Peyer's patch (tissue), 4 donors: ENCODE measurements around the gene DPEP2.

ENCODE experiments used
- POLR2A ChIP-seq, 2 donors: fragments of 450-650 bp; IDR thresholded peaks; one replicate each; pipeline ENCODE4 v1.5.1; 2017; ENCODE audit warnings: antibody characterized with exemption in 2 of 2, mild to moderate bottlenecking in 2 of 2, moderate library complexity in 2 of 2
- TF ChIP-seq, protein P1 (sequence below), 6 experiments: fragments of 450-650 bp in 4 of 6; fragments of 200-600 bp in 2 of 6; sonication (generic) in 1 of 6; IDR thresholded peaks; one replicate each; pipeline ENCODE4 v1.5.1; 2017 to 2019; ENCODE audit warnings: antibody characterized with exemption in 6 of 6, mild to moderate bottlenecking in 3 of 6, moderate library complexity in 1 of 6

DNA sequence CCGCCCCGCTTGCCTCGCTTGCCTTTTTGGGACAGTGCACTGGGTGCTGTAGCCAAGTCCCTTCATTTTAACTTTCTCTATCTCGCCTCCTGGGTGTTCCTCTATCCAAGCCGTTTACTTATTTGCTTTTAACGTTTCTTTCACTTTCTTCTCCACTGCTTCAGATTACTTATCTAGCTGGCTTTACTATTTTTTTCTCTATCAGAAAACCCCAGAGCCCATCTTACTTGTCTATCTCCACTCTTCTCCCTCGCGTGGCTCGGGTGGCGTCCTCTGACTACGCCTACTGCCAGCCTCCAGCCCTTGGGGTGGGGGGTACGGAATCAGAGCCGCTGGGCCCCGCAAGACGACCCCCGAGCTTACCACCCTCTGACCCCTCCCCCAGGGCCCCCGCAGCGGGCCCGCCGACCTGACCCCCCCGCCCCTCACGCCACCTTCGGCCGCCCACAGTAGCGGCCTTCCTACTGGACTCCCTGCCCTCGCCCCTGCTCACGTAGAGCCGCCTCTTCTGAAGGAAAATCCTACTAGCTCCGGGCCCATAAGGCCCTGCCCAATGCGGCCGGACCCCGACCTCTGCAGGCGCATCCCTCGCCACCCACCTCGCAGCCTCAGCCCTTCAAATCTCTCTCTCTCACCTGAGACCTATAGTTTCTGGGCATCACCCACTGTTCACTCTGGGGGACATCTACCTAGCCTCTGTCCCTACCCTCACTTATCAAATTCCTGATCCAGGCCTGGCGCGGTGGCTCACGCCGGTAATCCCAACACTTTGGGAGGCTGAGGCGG is 29.8 kb downstream of the DPEP2 start:
- no peak for TF ChIP-seq POLR2A (IDR thresholded peaks at IDR 0.05)
- TF ChIP-seq, protein P1, sequence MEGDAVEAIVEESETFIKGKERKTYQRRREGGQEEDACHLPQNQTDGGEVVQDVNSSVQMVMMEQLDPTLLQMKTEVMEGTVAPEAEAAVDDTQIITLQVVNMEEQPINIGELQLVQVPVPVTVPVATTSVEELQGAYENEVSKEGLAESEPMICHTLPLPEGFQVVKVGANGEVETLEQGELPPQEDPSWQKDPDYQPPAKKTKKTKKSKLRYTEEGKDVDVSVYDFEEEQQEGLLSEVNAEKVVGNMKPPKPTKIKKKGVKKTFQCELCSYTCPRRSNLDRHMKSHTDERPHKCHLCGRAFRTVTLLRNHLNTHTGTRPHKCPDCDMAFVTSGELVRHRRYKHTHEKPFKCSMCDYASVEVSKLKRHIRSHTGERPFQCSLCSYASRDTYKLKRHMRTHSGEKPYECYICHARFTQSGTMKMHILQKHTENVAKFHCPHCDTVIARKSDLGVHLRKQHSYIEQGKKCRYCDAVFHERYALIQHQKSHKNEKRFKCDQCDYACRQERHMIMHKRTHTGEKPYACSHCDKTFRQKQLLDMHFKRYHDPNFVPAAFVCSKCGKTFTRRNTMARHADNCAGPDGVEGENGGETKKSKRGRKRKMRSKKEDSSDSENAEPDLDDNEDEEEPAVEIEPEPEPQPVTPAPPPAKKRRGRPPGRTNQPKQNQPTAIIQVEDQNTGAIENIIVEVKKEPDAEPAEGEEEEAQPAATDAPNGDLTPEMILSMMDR (IDR thresholded peaks at IDR 0.05): no peak
